Nephron progenitor cell (in vitro differentiated cells): ENCODE data around the gene SPATA25.

Experiments used
- DNase-seq: peaks from one replicate; pipeline ENCODE4 v3.0.0; 2021
- H3K27ac Mint-ChIP-seq: 2 replicates; pipeline ENCODE4 v1.8.0; 2021; ENCODE audit warnings: mild to moderate bottlenecking, moderate library complexity, mixed read lengths
- H3K27me3 Mint-ChIP-seq: 2 replicates; pipeline ENCODE4 v1.8.0; 2021; ENCODE audit warnings: mild to moderate bottlenecking, low read depth, mixed read lengths; ENCODE audit not compliant: poor library complexity
- H3K36me3 Mint-ChIP-seq: 2 replicates; pipeline ENCODE4 v1.8.0; 2021; ENCODE audit warnings: low read depth, mixed read lengths
- H3K4me1 Mint-ChIP-seq: 2 replicates; pipeline ENCODE4 v1.8.0; 2021; ENCODE audit warnings: mixed read lengths
- H3K4me3 Mint-ChIP-seq: 2 replicates; pipeline ENCODE4 v1.8.0; 2021; ENCODE audit warnings: mild to moderate bottlenecking, moderate library complexity, mixed read lengths
- H3K9me3 Mint-ChIP-seq: 2 replicates; pipeline ENCODE4 v1.8.0; 2021; ENCODE audit warnings: mild to moderate bottlenecking, moderate library complexity, mixed read lengths
- TF ChIP-seq, protein P1 (sequence below): fragments of 200-600 bp; sonication (generic); IDR thresholded peaks from 2 replicates; pipeline ENCODE4 v1.5.0; 2021; ENCODE audit warnings: antibody characterized with exemption

The SPATA25 gene

DNA sequence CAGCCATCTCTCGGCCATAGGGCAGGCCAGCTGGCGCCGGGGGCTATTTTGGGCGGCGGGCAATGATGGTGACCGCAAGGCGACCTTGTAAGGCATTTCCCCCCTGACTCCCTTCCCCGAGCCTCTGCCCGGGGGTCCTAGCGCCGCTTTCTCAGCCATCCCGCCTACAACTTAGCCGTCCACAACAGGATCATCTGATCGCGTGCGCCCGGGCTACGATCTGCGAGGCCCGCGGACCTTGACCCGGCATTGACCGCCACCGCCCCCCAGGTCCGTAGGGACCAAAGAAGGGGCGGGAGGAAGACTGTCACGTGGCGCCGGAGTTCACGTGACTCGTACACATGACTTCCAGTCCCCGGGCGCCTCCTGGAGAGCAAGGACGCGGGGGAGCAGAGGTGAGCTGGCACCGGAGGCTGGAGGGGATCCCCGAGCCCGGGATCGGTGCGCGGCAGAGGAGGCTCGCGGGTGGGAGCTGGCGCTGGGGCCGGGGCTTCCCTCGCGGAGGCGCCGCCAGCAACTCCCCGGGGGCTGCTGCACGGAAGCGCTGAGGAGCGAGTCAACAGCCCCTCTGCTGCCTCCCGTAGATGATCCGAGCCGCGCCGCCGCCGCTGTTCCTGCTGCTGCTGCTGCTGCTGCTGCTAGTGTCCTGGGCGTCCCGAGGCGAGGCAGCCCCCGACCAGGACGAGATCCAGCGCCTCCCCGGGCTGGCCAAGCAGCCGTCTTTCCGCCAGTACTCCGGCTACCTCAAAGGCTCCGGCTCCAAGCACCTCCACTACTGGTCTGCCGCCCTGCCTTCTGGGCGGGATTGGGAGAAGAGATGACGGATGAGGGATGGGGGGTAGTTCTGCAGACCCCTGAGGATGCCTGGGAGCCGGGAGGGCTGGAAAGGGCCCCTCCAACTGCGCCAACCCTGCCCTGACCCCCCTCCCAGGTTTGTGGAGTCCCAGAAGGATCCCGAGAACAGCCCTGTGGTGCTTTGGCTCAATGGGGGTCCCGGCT lies 3.9 kb upstream of the SPATA25 start, which contains the start of the genes CTSA and NEURL2:
Gene CTSA (plus strand): TSS at position 351 of the 999 bp plus-strand sequence. CDS start 234 bp downstream, at position 585.
Gene NEURL2 (minus strand): TSS at position 224 of the 999 bp plus-strand sequence. CDS start 217 bp downstream, at position 7.
- Mint-ChIP-seq H3K36me3 (peaks cover 6% of the 10 kb centered on the region), H3K9me3 (no peaks in the 10 kb centered on the region), H3K4me1 (peaks cover 24% of the 10 kb centered on the region), H3K27me3 (peaks cover 3% of the 10 kb centered on the region), H3K27ac (no peak within 1 kb of the TSS), H3K4me3 (peak within 1 kb of the TSS; percentile 91)
- DNase-seq = peak; percentile 87
- TF ChIP-seq, protein P1, sequence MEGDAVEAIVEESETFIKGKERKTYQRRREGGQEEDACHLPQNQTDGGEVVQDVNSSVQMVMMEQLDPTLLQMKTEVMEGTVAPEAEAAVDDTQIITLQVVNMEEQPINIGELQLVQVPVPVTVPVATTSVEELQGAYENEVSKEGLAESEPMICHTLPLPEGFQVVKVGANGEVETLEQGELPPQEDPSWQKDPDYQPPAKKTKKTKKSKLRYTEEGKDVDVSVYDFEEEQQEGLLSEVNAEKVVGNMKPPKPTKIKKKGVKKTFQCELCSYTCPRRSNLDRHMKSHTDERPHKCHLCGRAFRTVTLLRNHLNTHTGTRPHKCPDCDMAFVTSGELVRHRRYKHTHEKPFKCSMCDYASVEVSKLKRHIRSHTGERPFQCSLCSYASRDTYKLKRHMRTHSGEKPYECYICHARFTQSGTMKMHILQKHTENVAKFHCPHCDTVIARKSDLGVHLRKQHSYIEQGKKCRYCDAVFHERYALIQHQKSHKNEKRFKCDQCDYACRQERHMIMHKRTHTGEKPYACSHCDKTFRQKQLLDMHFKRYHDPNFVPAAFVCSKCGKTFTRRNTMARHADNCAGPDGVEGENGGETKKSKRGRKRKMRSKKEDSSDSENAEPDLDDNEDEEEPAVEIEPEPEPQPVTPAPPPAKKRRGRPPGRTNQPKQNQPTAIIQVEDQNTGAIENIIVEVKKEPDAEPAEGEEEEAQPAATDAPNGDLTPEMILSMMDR = no peak

DNA sequence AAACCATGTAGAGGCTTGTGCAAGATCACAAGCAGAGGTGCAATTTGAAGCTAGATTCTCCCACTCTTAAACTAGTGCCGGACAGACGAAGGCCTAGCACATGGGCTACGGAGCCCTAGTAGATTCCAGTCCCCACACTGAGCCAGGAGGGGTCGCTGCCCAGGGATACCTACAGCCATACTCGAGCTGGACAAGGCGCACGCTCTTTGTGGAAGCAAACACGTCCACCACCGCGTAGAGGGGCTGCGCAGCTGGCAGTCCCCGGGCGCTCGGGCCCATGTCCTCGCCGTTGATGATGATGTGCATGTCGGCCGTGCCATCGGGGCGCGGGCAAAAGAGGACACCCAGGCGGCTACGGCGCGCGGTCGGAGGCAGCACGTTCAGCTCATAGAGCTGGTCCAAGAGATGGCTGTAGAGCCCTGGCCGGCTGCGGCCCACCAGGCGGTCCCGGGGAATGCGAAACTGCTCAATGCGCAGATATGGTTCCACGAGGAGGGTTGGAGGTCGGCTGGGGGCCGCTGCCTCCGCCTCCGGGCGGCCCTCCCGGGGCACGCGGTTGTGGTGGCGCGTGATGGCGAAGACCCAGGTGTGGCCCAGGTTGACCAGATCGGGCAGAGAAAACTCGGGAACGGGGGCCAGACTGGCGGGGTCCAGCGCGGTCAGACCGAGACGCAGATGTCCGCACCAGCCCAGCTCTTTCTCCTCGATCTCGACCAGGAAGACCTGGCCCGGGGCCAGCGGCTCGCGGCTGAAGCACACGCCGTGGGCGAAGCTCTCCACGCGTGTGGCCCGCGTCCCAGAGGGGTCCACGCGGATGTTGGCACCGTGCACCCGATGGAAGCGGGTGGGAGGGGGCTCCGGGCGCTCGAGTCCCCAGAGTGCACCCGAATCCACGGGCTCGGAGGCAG lies 2.9 kb upstream of the SPATA25 start:
- Mint-ChIP-seq H3K27me3 (peaks cover 3% of the 10 kb centered on the region), H3K4me3 (peak overlapping the region; percentile 91), H3K27ac (no peak overlapping the region), H3K9me3 (no peaks in the 10 kb centered on the region), H3K4me1 (peaks cover 24% of the 10 kb centered on the region), H3K36me3 (peaks cover 6% of the 10 kb centered on the region)
- DNase-seq = peak; percentile 85
- TF ChIP-seq, protein P1 = peak; percentile 62

DNA sequence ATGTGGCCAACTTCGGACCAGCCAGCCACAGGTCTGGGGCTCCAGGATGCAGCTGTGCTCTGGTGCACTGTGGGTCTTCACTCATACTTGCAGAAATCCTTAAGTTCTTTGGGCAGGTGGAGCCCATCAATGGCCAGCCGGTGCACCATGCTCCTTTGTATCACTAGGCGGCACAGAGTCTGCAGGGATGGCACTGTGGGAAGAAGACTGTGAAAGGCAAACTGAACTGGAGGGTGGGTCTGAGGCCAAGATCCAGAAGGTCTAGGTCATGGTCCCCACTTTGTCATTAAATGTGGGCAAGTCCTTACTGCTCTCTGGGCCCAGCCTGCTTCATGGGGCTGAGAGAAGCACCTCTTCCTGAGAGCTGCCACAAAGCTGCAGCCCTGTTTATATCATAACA lies 1.3 kb upstream of the SPATA25 start:
- Mint-ChIP-seq H3K4me3 (no peak overlapping the region), H3K4me1 (peaks cover 18% of the 10 kb centered on the region), H3K27ac (no peak overlapping the region), H3K36me3 (peaks cover 5% of the 10 kb centered on the region), H3K27me3 (peaks cover 3% of the 10 kb centered on the region), H3K9me3 (no peaks in the 10 kb centered on the region)
- no peak for DNase-seq
- TF ChIP-seq, protein P1 = no peak

DNA sequence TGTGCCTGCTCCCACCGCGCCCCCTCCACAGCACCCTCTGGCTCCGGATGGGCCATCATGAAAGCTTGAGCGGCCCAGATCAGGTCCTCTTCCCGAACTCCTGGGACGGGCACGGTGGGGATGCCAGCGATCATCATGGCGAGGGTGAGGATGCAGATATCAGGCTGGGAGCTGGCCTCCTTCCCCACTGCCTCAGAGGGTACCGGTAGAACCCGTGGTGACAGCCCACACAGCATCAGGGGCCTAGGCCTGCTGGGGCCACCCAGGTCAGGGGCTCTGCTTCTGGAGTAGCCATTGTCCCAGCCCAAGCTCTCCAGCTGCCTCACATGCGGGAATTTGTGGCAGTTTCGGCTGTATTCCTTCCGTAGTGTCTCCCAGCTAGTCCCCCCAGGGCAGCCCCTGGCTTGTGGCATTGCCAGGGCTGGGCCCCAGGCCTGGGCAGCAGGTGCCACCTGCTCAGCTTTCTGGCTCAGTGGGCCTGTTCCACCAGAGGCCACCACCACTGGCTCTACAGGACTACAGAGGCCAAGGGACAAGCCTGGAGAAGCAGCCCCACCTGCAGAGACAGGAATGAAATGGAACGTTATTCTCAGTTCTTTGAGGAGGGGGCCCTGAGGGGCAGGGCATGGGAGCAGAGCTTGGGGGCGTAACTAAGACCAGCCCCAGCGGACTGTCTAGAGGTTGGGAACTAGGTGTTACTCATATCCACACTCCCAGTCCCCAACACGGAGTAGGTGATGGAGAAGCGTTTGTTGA lies 654 bp downstream of the SPATA25 start:
- peaks cover 17% of the 10 kb centered on the region for H3K36me3 Mint-ChIP-seq

DNA sequence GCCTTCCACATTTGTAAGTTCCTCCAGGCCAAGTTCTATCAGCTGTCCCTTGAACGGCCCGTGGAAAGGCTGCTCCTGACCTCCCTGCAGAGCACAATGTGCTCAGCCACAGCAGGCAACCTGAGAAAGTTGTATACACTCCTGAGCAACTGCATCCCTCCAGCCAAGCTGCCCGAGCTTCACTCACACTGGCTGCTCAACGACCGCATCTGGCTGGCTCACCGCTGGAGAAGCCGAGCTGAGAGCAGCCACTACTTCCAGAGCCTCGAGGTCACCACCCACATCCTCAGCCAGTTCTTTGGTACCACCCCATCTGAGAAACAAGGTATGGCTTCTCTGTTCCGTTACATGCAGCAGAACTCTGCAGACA lies 4.3 kb downstream of the SPATA25 start:
- Mint-ChIP-seq H3K36me3 (peaks cover 17% of the 10 kb centered on the region), H3K4me3 (peak overlapping the region; percentile 55), H3K9me3 (no peaks in the 10 kb centered on the region), H3K4me1 (peaks cover 26% of the 10 kb centered on the region), H3K27ac (no peak overlapping the region), H3K27me3 (no peaks in the 10 kb centered on the region)
- no peak for DNase-seq
- TF ChIP-seq, protein P1 = no peak

More for the DNA sequence above, 654 bp downstream of the SPATA25 start:
- Mint-ChIP-seq H3K27me3 (peaks cover 3% of the 10 kb centered on the region), H3K4me1 (peaks cover 23% of the 10 kb centered on the region), H3K27ac (peak overlapping the region; percentile 40), H3K4me3 (no peak overlapping the region), H3K9me3 (no peaks in the 10 kb centered on the region)
- DNase-seq = no peak
- TF ChIP-seq, protein P1 = no peak
